GM21515 (cell line): ENCODE measurements around the gene ETFB.

Experiments used
- ATAC-seq: cut with Tn5 transposase; IDR thresholded peaks from one replicate; pipeline ENCODE4 v1.9.1; 2021; ENCODE audit not compliant: unreplicated experiment

ETFB gene

GRCh38 chr19:51372649-51373504 lies 6.7 kb upstream of the ETFB start, which contains the start of gene NKG7:
Gene NKG7 (minus strand): TSS chr19:51372654. CDS start chr19:51372535, 119 bp downstream.
- no peak for ATAC-seq

- ATAC-seq, result no peak
Measured at GRCh38 chr19:51372021-51372648, 5.9 kb upstream of the ETFB start.

GRCh38 chr19:51371186-51371690 lies 5.0 kb upstream of the ETFB start:
- no peak for ATAC-seq

- no peak for ATAC-seq
Measured at GRCh38 chr19:51370230-51370629, 4.0 kb upstream of the ETFB start.

GRCh38 chr19:51368366-51369282 lies 2.4 kb upstream of the ETFB start, which contains the start of gene CLDND2:
Gene CLDND2 (minus strand): TSS chr19:51369003. CDS start chr19:51368577, 426 bp downstream.
- ATAC-seq, result no peak

- ATAC-seq, result peak; percentile 71
Measured at GRCh38 chr19:51367565-51368365, 1.6 kb upstream of the ETFB start.

GRCh38 chr19:51367255-51367564 lies 1.0 kb upstream of the ETFB start:
- ATAC-seq, result peak; percentile 3

- peak; percentile 41 for ATAC-seq
Measured at GRCh38 chr19:51366389-51367254, 434 bp upstream of the ETFB start.

GRCh38 chr19:51365211-51365964 lies 800 bp downstream of the ETFB start:
- ATAC-seq, result no peak

- no peak for ATAC-seq
Measured at GRCh38 chr19:51364200-51365106, 1.7 kb downstream of the ETFB start.

- ATAC-seq, result no peak
Measured at GRCh38 chr19:51361239-51361638, 4.9 kb downstream of the ETFB start.

GRCh38 chr19:51359294-51359693 lies 6.9 kb downstream of the ETFB start:
- no peak for ATAC-seq

- no peak for ATAC-seq
Measured at GRCh38 chr19:51357952-51358351, 8.2 kb downstream of the ETFB start.

- no peak for ATAC-seq
Measured at GRCh38 chr19:51356159-51356801, 9.9 kb downstream of the ETFB start.

- no peak for ATAC-seq
Measured at GRCh38 chr19:51354742-51355148, 11.4 kb downstream of the ETFB start.

GRCh38 chr19:51354103-51354741 lies 12.0 kb downstream of the ETFB start:
- ATAC-seq, result no peak
